ENCODE measurements around the gene IPO13.

Gene IPO13

DNA sequence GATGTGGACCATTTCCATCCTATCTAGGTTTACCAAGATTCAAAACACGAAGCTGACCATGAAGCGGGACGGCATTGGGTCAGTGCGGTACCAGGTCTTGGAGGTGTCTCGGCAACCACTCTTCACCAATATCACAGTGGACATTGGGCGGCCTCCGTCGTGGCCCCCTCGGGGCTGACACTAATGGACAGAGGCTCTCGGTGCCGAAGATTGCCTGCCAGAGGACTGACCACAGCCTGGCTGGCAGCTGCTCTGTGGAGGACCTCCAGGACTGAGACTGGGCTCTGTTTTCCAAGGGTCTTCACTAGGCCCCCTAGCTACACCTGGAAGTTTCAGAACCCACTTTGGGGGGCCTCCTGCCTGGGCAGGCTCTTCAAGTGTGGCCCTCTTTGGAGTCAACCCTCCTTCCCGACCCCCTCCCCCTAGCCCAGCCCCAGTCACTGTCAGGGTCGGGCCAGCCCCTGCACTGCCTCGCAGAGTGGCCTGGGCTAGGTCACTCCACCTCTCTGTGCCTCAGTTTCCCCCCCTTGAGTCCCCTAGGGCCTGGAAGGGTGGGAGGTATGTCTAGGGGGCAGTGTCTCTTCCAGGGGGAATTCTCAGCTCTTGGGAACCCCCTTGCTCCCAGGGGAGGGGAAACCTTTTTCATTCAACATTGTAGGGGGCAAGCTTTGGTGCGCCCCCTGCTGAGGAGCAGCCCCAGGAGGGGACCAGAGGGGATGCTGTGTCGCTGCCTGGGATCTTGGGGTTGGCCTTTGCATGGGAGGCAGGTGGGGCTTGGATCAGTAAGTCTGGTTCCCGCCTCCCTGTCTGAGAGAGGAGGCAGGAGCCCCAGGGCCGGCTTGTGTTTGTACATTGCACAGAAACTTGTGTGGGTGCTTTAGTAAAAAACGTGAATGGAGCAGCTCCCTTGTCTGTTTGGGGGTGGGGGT is 43.8 kb downstream of the IPO13 start:
- DNase-seq: no peak

- DNase-seq: no peak
Observed at GRCh38 chr1:43991200-43991475, 44.4 kb downstream of the IPO13 start.

DNA sequence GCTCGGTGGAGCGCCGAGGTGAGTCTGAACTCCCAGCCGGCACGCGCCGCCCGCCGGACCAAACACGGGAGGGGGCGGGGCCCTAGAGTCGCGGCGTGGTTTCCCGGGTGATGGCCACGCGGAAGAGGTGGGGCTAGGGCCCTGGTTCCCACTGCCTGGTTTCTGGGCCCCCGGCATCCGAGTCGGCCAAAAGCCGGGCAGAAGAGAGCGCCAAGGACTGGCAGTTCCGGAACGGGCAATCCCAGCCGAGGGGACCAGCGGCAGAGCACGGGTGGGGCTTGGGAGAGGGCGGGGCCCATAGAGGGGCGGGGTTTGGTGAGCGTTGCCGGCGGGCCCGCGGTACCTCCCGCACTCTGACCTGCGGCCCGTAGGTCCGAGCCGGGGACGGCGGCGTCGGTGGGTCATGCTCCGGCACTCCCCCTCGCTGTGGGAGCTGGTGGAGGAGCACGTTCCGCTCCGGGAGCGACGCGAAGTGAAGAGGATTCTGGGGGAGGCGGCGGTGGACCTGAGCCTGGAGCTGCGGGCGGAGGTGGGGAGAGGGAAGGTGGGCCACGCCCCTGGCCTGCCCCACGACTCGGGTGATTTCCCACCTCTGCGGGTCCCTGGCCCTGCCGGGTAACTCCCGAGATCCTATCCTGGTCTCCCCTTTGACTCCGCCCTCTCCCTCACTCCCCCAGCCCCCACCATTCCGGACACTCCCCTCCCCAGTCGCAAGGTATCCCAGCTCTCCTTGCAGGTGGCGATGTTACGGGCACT is 44.9 kb downstream of the IPO13 start, which contains the start of gene CCDC24:
TSS of gene CCDC24 (plus strand) at position 124 of the 756 bp plus-strand sequence. CDS start at position 404, 280 bp downstream.
- DNase-seq: peak; percentile 81

- DNase-seq: no peak
Observed at GRCh38 chr1:43992232-43992995, 45.7 kb downstream of the IPO13 start.

GRCh38 chr1:43993206-43993914 is 46.6 kb downstream of the IPO13 start:
- DNase-seq: no peak

- DNase-seq: no peak
Observed at GRCh38 chr1:43994071-43994470, 47.3 kb downstream of the IPO13 start.

DNA sequence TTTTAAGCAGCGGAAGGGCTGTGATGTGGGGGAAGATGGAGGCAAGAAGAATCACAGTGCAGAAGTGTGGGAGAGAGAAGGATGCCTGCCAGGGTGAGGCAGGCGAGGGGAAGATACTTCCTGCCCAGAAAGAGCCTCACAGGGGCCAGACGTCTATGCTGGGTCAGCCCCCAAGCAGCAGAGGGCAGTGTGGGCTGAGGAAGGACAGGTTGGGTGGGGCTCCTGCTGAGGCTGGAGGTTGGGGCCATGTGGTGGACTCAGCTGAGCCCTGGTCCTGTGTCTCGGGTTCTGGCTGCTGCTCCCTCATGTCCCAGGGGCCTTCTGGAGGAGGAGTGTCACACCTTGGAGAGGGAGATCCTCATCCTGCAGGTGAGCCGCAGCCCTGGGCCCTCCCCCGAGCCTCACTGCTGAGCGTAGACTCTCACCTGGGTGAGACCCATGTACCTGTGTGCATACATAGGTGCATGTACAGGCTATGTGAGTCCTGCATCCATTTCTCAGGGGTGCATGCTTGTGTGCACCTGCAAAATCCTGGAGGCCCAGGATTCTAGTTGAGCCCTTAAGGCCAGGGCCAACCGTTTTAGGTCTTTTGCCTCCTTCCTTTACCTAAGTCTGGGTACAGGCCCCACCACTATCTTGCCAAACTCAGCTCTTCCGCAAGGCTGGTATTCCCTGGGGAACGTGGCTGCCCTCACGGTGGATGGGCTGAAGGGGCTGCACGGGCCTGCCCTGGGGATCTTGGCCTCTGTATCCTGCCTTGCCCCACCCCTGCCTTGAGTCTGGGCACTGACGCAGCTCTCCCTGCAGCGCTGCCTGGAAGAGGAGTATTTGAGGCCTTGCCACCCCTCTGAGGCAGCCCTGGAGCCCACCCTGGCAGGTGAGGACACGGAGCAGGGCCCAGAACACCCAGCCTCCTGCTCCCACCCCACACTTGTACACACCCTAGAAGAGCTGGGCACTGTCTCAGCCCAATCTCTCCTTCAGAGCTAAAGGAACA is 48.3 kb downstream of the IPO13 start:
- no peak for DNase-seq

GRCh38 chr1:43995984-43996732 is 49.4 kb downstream of the IPO13 start:
- no peak for DNase-seq

DNA sequence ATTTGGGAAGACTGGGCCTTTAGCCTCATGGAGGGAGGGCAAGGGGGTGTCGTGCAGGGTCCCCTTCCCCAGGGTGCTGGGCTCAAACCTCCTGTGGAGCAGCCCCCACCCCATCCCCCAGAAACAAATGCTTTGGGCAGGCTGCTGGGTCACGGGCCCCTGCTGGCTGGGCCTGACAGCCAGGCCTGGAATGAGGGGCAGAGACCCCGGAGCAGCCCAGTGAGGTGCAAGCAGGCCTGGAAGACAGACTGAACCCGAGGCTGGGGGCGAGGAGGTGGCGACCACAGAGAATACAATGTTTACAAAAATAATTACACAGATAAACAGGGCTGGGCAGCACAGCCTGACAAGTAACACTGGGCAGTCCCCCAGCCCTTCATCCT is 50.0 kb downstream of the IPO13 start:
- DNase-seq: no peak

DNA sequence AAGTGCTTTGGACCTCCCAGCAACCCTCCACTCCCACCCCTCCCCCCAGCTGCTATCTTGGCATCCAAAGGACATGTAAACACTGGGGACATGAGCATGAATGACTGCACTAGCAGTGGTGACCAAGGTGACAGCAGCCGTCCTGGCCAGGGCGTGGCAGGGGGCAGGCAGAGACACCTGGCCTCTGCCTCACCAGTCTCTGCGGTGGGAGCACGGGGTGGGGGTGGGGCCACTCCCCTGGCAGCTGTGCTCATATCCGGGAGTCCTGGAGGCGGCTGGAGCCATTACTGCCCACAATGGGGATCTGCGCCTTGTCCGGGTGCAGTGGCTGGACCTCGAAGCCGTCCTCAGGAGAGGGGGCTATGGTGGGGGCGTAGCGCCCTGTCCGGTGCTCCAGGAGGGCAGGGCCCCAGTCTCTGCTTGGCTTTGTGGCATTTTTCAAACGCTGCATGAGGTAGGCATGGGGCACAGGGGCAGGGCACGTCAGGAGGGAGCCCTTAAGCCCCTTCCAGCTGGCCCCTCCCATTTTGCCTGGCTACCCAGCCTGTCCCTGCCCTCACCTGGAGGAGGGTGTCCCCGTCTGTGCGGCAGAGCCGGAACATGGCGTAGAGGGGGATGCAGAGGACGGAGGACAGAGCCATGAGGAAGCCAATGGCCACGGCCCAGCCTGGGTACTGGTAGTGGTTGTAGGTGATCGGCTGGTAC is 50.7 kb downstream of the IPO13 start:
- DNase-seq: no peak

DNA sequence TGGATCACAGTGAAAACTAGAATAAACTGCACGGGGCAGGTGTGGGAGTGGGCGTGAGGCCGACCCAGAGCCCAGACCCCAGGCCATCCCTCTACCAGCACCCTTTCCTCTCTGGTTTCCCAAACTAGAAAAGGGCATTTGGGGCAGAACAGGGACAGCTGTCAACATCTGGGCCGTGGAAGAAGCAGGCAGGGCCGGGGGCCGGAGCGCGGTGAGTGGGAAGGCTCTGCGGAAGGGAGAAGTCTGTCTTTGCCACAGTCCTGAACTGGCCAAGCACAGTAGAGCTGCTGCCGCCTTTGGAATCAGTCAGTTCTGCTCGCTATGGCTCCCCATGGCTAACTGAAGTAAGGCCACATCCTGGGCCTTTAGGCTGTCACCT is 51.2 kb downstream of the IPO13 start:
- no peak for DNase-seq

DNA sequence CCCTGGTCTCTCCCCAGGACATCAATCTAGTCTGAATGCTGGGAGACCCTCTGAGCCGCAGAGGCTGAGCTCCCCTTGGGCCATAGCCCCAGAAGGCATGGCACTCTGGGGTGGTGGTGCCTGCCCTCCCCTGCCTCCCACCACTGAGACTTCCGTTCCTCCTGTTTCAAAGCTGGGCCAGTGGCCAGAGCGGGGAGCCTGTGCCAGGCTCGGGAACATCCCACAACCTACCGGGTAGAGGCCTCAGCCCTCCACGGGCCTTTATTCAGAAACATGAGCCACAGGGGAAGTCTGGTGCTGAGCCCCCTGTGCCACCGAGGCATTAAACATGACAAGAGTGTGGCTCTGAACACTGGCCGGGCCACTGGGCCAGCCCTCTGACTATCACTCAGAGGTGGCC is 52.7 kb downstream of the IPO13 start:
- no peak for DNase-seq

DNA sequence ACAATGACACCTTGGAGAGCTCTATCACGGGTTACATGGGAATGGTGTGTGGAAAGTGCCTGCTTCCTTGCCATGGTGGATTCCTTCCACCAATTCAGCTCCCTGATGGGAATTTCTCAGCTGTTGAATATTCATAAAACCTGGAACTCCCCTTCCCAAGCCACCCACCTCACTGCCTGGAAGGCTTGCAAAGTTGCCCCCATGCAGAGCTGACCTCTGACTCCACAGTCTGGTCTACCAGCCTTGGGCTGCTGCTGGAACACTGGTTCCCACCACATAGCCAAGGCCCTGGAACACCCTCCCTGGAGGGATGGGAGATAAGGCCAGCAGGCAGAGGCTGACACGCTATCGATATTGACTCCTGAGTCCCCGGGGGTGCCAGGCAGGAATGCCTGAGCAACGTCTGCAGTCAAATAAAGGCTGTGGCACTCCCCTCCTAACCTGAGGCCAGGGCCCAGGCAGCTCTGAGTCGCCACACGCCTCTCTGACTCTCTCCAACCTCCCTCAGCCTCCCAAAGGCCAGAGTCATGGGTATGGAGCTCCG is 53.4 kb downstream of the IPO13 start:
- DNase-seq: no peak

GRCh38 chr1:44002165-44002564 is 55.4 kb downstream of the IPO13 start:
- DNase-seq: no peak

DNA sequence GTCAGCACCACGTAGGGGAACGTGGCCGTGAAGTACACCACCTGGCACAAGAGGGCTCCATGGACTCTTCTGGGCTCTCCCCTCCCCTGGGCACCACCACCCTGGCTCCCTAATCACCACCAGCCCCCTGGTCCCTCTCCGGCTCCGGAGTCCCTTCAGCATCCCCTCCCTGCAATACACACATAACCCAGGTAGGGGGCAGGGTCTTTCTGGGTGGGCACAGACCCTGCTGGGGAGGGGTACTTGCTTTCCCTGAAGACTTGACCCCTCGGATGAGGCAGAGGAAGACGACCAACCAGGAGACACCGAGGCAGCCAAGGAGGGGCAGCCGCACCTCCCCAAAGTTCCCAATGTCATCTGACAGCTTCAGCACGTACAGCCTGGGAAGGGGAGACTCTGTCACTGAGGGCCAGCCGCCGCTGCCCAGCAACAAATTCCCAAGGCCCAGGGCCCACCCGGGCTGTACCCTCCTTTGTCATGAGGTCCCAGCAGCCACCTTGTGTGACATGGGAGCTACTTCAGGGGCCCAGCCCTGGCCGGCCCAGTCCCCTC is 55.9 kb downstream of the IPO13 start:
- DNase-seq: no peak

DNA sequence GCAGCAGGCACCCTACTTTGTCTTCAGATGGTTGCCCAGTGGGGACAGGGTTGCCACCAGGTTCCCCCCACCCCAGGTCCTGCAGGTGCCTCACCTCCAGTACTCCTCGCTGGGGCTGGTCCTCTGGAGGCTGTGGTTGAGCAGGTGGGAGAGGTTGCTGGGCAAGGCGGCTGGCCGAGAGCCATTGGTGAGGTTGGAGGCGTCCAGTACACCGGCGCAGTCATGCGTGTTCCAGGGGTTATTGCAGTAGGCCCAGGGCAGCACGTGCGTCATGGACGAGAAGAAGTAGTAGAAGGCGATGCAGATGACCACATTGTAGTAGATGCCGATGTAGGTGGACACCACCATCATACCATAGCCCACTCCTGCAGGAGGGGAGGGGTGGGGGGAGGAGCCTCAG is 61.5 kb downstream of the IPO13 start:
- DNase-seq: no peak

GRCh38 chr1:44010935-44011471 is 64.3 kb downstream of the IPO13 start:
- no peak for DNase-seq

GRCh38 chr1:44012404-44012803 is 65.7 kb downstream of the IPO13 start:
- peak; percentile 9 for DNase-seq

GRCh38 chr1:44012941-44013609 is 66.3 kb downstream of the IPO13 start:
- DNase-seq: no peak

All from NCI-H1105 treated with DMSO at 0.1 percent for 48 hours (cell line).